NCI-H1105 treated with DMSO at 0.1 percent for 48 hours (cell line): ENCODE measurements around the gene AKAP17A.
"Not testable (repeated sequence)": the region's sequence is repeated elsewhere in the genome, so short reads cannot be mapped to it uniquely, and the experiment has no call there.

Experiments
- DNase-seq: peaks from one replicate; lab custom pipeline; 2025; lab: John Stamatoyannopoulos, UW

AKAP17A gene, protein sequence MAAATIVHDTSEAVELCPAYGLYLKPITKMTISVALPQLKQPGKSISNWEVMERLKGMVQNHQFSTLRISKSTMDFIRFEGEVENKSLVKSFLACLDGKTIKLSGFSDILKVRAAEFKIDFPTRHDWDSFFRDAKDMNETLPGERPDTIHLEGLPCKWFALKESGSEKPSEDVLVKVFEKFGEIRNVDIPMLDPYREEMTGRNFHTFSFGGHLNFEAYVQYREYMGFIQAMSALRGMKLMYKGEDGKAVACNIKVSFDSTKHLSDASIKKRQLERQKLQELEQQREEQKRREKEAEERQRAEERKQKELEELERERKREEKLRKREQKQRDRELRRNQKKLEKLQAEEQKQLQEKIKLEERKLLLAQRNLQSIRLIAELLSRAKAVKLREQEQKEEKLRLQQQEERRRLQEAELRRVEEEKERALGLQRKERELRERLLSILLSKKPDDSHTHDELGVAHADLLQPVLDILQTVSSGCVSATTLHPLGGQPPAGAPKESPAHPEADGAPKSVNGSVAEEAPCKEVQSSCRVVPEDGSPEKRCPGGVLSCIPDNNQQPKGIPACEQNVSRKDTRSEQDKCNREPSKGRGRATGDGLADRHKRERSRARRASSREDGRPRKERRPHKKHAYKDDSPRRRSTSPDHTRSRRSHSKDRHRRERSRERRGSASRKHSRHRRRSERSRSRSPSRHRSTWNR

DNA sequence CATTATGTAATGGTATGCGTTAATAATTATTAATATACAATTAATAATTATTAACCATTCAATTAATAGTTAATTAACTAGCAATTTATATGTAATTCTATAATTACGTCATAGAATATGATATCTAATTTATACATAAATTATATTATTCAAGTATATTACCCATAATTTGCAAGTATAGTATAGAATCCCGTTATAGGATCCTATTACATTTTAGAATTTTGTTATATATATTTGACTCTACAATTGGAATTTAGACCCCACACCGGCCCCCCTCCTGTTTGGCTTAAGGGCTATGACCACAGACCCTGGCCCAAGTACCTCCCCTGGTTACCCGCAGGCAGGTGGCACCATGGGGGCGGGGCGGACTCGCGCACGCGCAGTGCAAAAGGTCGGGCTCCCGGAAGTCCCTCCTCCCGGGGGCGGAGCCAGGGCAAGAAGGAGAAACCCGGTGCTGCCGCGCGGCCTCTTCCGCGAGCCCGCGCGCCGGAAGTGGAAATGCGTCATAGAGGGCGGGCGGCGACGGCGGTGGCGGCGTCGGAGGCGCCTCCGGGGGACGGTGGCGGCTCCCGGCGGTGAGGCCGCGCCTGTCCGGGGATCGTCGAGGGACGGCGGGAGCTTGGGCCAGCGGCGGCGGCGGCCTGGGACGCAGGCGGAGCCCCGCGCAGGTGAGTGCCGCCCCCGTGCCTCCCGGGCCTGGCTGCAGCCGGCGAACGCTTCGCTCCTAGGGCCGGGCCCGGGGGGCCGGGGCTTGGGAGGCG lies at the start of gene AKAP17A:
Gene AKAP17A (plus strand): TSS at position 503 of the 761 bp plus-strand sequence. CDS start 1,859 bp downstream, outside the sequence.
- DNase-seq = peak; percentile 83

DNA sequence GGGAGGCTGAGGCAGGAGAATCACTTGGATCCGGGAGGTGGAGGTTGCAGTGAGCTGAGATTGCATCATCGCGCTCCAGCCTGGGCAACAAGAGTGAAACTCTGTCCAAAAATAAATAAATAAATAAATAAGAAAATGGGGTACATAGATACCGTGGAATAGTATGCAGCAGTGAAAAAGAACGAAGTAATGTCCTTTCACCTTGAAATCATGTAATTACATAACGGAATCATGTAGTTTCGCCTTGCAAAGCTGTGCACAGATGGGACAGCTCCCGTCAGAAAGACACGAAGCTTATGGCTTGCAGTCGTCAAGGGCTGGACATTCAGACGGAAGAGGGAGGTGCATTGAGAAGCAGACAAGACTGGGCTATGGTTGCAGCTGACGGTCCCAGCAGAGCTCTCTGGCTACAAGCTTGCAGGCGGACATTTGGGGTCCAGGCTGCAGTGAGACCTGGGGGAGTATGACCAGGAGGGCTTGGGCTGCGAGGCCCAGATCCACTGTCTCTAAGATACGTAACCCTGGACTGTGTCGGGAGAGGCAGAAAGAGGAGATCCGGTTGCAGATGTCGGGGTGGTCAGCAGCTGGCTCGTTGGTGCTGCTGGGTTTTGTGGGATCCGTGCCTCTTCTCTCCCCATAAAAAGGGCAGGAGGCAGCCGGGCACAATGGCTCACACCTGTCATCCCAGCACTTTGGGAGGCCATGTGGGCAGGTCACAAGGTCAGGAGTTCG lies 48.2 kb upstream of the AKAP17A start:
- DNase-seq = no peak

DNA sequence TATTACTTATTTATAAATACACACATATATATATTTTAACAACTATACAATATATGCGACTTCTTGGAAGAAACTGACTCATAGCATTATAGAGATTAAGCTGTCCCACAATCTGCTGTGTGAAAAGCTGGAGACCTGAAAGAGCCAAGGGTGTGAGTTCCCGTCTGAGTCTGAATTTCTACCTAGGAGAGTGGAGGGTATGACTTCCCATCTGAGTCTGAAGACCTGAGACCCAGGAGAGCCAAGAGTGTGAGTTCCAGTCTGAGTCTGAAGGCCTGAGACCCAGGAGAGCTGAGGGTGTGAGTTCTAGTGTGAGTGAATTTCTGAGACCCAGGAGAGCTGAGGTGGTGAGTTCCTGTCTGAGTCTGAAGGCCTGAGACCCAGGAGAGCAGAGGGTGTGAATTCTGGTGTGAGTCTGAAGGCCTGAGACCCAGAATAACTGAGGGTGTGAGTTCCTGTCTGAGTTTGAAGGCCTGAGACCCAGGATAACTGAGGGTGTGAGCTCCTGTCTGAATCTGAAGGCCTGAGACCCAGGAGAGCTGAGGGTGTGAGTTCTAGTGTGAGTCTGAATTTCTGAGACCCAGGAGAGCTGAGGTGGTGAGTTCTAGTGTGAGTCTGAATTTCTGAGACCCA lies 45.5 kb upstream of the AKAP17A start:
- no peak for DNase-seq

DNA sequence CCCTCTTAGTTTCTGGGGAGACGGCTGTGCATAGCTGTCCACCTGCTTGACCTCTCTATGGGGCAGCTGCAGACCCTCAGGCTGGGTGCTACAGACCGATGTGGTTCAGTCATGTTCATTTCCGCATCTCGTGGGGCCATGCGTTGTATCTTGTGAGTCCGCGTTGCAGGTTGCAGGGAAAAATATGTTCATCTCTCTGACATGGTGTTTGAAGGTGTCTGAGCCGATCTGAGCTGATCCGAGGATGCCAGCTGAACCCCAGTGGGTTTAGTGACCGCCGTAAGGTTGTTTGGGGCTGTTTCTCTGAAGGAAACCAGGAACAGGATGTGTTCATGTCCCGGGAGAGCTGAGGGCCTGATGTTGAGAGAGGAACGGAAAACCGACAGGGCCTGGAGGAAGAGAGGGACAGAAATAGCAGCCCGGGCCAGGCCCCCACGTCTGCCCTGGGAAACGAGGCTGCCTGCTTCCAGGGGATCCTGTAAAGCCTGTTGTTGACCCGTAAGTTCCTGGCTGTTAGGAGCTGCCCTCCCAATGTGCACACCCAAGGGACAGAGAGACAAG lies 44.6 kb upstream of the AKAP17A start:
- DNase-seq = no peak

DNA sequence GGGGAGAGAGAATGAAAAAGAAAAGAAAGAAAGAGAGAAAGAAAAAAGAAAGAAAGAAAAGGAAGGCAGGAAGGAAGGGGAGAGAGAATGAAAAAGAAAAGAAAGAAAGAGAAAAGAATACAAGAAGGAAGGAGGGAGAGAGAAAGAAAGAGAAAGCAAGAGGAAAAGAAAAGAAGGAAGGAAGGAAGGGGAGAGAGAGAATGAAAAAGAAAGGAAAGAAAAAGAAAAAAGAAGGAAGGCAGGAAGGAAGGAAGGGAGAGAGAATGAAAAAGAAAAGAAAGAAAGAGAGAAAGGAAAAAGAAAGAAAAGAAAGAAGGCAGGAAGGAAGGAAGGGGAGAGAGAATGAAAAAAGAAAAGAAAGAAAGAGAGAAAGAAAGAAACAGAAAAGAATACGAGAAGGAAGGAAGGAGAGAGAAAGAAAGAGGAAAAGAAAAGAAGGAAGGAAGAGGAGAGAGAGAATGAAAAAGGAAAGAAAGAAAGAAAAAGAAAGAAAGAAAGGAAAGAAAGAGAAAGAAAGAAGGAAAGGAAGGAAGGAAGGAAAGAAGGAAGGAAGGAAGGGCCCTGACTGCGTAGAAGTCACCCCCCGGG lies 39.4 kb upstream of the AKAP17A start:
- no peak for DNase-seq

DNA sequence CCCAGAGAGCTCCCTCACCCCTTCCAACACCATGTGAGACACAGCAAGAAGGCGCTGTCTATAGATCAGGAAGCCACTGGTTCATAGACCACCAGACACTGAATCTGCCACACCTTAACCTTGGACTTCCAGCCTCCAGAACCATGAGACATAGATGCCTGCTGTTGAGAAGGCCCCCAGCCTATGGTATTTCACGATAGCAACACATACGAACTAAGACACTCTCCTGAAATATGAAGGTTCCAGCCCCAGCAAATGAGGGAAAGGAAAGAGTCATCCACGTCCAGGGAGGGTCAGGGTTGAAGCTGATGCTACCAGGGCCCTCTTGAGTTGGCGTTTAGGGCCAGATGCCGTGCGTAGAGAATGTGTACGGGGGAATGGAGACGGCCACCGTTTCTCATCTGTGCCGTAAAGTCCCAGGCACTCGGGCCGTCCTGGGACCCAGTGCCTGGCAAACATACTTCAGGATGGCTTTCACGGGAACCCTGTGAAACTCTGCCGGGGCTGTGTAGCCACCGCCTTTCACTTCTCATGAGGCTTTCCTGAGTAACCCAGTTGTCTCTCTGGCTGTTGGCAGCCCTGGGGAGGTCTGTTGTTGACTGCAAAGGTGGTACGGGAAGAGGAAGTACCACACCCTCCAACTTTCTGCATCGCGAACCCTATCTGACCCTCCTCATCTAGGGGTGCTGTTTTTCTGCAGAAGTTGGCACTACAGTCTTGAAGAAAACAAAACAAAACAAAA lies 36.8 kb upstream of the AKAP17A start:
- DNase-seq = no peak

DNA sequence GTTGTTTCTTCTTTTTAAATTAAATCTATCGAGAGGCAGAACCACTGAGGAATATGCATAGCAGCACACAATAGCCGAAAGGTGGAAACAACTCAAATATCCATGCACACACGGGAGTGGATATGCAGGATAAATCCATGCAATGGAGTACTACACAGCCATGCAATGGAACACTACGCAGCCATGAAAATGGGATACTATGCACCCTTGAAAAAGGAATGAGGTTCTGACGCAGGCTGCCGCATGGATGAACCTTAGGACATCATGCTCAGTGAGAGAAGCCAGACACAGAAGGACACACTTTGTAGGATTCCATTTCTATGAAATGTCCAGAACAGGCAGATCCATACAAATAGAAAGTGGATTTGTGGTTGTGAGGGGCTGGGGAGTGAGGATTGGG lies 36.0 kb upstream of the AKAP17A start:
- DNase-seq = no peak

DNA sequence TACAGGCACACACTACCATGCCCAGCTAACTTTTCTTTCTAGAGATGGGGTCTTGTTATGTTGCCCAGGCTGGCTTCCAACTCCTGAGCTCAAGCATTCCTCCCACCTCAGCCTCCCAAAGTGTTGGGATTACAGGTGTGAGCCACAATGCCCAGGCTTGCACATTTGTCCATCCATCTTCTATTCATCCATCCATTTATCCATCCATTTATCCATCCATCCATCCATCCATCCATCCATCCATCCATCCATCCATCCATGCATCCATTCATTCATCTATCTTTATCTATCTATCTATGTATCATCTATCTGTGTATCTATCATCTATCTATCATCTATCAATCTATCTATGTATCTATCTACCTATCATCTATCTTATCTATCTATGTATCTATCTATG lies 34.0 kb upstream of the AKAP17A start:
- DNase-seq = not testable (repeated sequence)

DNA sequence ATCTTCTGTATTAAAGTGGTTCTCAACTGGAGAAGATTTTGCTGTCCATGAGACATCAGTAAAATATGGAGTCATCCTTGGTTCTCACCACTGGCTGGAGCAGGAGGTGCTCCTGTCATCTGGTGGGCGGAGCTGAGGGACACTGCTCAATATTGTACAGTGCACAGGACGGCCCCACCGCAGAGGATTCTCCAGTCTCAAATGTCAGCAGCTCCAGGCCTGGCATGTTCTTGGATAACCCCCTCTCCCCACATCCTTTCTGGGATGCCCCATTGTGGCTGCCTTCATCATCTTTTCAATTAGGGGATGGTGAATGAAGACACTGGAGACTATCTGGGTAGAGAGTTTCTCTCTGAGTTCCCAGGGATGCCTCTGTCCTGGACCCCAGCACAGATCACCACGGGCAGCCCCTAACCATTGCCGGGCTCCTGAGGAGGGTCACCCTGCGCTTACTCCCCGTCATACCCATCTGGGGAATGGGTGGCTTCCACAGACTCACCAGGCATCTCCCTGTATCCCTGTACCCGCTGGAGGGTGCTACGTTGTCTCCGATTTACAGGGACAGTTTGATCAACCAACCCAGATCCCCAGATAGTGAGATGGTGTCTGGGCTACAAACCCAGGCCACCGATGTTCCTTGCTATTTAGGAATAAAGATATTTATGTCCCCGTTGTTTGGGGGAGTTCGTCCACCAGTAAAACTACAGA lies 32.5 kb upstream of the AKAP17A start:
- no peak for DNase-seq

DNA sequence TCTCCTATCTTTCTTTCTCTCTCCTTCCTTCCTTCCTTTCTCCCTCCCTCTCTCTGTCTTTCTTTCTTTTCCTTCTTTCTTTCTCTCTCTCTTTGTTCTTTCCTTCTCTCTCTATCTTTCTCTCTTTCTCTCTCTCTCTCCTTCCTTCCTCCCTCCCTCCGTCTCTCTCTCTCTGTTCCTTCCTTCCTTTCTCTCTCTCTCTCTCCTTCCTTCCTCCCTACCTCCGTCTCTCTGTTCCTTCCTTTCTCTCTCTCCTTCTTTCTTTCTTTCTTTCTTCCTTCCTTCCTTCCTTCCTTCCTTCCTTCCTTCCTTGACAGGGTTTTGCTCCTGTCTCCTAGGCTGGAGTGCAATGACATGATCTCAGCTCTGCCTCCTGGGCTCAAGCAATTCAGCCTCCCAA lies 30.2 kb upstream of the AKAP17A start:
- no peak for DNase-seq

DNA sequence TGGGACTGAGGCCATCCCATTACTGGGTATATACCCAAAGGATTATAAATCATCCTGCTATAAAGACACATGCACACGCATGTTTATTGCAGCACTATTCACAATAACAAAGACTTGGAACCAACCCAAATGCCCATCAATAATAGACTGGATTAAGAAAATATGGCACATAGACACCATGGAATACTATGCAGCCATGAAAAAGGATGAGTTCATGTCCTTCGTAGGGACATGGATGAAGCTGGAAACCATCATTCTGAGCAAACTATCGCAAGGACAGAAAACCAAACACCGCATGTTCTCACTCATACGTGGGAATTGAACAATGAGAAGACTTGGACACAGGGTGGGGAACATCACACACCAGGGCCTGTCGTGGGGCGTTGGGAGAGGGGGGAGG lies 27.3 kb upstream of the AKAP17A start:
- not testable (repeated sequence) for DNase-seq

DNA sequence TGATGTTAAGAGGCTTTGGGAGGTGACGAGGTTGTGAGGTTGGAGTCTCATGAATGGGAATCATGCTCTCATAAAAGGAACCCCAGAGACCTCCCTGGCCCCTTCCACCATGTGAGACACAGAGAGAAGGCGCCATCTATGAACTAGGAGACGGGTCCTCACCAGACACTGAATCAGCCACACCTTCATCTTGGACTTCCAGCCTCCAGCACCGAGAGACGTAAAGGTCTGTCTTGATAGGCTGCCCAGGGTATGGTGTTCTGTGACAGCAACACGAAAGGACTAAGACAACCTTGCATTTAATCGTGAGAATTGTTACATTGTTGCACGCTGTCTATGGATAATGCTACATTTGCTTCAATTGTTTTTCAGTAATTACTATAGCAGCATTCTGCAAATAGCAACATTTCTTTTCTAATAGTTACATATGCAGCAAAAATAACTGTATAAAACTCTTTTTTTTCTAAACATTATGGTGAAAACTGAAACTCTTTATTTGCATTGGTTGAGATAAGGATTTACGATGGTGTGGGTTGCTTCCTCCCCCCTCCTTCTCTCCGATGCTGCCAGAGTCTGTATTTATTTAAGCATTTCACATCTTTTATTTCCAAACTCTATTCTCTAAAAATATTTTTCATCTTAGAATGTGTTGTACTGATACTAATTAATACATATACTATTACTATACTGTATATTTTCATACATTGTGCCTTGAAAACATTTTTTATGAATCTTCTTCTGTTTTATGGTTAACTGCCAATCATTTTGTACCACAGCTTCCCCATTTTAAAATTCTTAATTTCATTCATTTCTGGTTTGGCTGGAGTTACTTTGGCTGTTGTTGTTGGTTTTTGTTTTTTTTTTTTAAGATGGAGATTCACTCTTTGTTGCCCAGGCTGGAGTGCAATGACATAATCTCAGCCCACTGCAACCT lies 26.4 kb upstream of the AKAP17A start:
- DNase-seq = no peak

DNA sequence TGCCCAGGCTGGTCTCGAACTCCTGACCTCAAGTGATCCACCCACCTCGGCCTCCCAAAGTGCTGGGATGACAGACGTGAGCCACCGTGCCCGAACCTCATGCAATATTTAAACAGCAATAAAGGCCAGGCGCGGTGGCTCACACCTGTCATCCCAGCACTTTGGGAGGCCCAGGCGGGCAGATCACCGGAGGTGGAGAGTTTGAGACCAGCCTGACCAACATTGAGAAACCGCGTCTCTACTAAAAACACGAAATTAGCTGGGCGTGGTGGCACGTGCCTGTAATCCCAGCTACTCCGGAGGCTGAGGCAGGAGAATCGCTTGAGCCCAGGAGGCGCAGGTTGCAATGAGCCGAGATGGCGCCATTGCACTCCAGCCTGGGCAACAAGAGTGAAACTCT lies 17.2 kb upstream of the AKAP17A start:
- not testable (repeated sequence) for DNase-seq

DNA sequence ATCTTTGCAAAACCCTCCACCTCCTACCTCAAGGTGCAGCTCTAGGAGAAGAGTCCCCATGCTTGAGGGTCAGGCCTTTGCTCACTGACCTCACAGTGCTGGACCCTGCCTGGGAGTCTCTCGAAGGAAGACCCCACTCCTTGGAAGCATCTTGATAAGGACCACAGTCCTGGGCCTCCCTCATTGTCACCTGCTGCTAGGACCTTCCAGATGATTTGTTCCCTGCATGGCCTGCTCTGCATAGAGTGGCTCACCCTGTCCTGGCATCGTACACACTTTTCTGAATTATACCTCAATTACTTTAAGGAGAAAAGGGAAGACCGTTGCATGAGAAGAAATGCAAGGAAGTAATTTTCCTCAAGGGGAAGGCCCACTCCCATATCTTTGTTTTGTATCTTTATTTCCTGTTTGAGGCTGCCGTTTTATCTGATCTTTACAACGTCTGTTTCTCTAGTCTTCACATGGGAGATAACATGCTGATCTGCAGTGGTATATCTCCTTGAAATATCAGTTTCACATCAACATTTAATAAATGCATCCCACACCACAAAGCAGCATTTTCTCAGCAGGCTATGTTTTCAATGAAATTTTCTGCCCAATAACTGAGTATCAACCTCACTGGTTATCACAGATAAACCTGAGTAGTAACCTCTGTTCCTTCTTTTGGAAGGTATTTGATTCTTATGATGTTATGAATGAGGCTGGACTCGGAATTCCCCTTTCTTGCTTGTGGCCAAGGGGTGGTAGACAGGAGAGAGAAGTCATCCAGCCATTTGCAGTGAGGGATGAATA lies 15.0 kb upstream of the AKAP17A start:
- no peak for DNase-seq

DNA sequence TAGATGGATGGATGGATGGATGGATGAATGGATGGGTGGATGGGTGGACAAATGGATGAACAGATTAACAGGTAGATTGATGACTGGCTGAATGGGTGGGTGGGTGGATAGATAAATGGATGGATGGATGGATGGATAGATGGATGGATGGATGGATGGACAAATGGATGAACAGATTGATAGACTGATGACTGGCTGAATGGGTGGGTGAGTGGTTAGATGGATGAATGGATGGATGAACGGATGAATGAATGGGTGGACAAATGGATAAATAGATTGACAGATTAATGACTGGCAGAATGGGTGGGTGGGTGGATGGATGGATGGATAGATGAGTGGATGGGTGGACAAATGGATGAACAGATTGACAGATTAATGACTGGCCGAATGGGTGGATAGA lies 13.6 kb upstream of the AKAP17A start:
- no peak for DNase-seq

DNA sequence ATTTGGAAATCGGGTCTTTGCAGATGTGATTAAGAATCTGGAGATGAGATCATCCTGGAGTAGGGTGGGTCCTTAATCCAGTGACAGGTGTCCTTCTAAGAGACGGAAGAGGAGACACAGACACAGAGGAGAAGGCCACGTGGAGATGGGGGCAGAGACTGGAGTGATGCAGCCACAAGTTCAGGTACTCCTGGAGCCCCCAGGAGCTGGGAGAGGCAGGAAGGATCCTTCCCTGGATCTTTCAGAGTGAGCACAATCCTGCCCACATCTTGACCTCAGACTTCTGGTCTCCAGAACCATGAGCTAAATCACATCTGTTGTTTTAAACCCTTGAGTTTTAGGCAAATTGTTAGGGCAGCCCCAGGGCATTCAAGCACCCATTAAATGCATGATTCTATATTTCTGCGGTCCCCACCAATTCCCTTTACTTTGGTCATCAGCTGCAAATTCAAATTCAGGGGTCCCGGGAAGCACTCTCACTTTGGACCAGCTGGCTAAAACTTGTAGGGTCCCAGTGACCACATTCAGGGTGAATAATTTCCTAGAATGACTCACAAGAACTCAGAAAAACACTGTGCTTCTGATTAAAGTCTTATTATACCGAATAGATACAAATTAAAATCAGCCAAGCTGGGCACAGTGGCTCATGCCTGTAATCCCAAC lies 12.8 kb upstream of the AKAP17A start:
- DNase-seq = no peak

DNA sequence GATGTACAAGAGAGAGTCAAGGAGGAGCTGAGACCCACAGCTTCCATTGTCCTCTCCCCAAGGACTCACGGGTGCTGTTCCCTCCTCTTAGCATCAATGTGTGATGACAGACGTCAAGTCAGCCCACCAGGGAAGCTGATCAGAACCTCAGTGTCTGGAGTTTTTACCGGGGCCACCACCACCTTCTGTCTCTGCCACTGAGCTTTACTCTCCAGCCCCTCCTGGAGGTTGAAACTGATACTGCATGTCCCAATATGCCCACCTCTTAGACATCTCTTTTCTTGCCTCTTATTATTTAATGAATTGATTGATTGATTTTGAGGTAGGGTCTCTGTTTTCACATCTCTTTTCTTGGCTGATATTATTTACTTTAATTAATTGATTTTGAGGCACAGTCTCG lies 10.3 kb upstream of the AKAP17A start:
- DNase-seq = peak; percentile 5
